SW480 (cell line): Measurements from ENCODE around the gene FNBP1L.
"Not testable (repeated sequence)": the region's sequence is repeated elsewhere in the genome, so short reads cannot be mapped to it uniquely, and the experiment has no call there.

Experiments
- DNase-seq: peaks from one replicate; pipeline ENCODE4 v3.0.0-alpha.2; 2016; ENCODE audit warnings: low spot score

FNBP1L gene

DNA sequence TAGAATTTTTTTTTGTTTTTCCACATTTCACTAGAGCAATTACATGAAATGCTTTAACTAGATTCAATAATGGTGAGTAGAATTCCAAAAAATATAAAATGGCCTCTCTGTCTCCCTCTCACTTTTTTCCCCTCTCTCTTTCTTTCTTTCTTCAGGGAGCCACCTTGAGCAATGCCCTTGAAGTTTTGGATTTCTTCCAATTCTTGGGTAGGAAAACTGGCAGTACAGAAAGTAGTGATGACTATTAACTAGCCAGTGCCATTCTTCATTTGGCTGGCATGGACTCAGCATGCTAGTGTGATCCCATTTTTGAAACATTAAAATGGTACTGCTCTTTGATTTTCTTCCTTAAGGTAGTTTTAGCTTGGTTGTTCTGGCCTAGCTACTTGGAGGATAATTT lies 4.5 kb upstream of the FNBP1L start:
- no peak for DNase-seq

DNA sequence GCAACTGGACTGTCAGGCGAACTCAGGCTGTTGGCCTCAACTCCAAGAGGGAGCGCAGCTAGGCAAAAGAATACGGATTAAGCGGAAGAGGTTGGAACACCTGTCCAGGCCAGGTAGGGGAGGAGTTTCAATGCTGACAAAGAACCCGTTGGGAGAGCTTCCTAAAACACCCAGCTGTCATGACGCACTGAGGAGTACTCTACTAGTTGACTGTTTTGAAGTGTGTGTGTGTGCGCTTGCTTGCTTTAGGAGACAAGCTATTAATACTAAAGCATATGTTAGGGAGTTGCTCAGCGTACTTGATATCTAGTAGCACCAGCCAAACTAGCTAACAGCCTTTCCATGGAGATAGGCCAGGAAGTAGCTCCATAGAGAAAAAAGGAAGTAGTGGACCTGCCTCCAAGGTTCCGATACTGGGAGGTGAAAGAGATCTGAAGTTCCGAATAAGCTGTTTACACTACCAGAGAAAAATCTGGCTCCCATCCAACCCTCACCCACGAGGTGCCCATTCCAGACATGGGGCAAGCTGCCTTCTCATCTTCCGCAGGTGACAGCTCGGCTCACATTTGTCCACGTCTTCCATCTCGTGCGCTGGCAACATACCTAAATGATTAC lies 974 bp upstream of the FNBP1L start:
- DNase-seq = peak; percentile 92

DNA sequence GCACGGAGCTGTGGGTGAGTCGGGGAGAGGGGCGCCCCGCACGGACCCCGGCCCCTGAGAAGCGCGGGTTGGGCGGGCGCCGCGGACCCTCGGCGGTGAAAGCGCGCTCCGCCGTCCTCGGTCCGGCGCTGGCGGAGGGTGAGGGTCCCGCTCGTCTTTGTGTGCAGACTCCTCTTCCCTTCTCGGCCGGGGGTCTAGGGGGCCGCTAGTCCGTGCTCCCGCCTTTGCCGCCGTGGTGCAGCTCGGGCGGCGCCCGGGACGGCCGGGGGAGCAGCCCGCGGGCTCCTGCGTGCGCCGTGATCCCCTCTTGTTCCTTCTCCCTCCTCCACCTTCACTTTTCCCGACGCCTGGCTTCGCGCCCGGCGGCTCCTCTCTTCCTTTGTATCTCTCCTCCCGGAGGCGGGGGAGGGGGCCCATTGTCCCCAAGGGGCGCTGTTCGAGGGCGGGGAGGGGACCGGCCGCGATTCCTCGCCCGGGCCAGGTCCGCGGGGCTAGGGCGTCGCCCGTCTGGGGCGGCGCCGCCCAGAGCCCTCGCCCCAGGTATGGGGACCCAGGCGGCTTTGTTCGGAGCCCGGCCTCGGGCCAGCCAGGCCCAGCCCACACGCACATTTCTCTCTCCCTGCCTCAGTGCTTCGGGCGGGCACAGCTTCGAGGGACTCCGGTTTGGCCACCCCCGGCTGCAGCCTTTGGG lies 519 bp downstream of the FNBP1L start:
- peak; percentile 32 for DNase-seq

DNA sequence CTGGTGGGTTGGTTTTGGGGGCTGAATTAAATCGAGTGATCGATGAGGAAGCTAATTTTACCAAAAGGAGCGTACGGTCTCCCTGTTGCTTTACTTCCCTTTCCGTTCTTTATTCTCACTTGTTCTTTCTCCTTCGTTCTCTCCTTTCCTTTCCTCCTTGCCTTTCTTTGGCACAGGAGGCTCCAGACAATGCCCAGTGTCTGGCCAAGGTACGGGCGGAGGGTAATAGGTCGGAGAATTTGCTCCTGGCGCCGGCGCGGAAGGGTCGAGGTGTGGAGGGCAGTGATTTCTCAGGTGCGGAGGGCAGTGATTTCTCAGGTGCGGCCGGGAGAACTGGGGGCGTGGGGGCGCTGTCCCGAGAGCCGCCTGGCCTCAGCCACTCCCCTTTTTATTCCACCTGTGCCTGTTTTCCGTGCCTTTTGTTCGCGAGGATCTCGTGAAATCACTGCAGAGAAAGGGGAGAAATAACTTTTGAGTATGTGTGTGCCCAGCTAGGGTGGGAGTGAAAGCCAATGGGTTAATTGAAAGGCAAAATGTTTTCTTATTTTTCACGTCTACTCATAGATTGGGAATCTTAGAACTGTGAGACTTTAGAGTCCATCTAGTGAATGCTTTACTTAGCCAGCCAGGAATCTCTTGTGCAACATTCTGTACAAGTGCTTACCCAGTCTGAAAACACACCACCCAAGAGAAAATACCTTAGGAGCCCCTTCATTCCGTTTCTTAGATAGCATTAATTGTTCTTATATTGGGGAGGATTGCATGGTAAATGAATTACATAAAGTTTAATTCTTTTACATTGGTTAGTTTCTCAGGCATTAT lies 1.3 kb downstream of the FNBP1L start:
- DNase-seq = peak; percentile 58

DNA sequence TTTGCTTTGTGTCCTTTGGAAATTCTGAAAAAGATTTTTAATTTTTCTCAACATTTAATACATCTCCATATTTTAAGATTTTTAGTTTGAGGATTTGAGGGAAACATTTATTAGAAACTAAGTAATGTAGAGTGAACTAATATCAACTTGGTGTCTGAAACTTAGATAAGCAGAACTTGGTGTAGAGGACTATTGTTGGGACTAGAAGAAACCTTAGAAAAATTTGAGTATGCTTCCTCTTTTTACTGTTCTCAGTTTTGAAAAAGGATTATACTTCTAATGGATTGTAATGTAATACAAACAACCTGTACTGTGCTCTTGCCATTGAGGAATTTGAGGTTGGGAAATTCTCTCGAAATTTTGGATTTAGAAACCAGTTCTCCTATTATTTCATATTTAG lies 2.4 kb downstream of the FNBP1L start:
- no peak for DNase-seq

DNA sequence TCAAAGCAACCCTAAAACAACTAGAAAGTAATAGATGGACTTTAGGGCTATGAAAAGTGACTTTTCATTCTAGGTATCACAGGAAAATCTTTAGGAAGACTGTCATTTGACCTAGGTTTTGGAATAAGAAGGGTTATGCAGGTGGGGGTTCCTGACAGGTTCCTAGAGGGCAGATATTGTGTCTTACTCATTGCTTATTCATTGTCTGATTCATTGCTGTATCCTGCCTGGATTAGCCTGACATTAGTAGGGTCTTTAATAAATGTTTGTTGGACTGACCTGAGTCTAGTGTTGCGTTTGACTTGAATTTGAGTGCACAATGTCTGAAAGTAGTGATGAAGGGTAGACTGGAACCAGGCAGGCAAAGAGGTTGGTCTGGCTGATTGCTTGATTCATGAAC lies 6.0 kb downstream of the FNBP1L start:
- no peak for DNase-seq

DNA sequence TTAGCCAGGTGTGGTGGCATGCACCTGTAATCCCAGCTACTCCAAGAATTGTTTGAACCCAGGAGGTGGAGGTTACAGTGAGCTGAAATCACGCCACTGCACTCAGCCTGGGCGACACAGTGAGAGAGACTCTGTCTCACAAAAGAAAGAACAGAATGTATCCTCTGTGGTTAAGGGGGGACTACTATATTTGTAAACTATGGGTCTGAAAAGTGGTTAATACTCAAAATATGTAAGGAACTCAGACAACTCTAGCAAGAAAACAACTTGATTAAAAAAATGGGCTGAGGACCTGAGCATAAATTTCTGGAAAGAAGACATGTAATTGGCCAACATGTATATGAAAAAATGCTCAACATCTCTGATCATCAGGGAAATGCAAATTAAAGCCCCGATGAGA lies 11.2 kb downstream of the FNBP1L start:
- DNase-seq = no peak

DNA sequence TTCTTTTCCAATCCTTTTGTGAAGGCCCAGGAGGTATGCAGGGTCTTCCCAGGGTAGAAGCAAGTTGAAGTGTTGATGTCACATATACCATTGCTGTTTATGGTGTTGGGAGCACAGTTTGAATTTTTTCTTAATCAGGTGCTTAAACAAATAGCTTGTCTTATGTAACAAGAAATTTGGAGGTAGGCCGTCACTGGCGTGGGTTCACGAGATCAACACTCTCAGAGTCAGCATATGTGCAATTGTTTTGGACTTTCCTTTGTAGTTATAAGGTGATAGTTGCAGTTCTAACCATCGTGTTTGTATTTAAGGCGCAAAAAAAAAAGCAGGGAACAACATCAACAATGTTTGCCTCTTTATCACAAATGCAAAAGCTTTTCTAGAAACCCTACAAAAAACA lies 13.3 kb downstream of the FNBP1L start:
- no peak for DNase-seq

DNA sequence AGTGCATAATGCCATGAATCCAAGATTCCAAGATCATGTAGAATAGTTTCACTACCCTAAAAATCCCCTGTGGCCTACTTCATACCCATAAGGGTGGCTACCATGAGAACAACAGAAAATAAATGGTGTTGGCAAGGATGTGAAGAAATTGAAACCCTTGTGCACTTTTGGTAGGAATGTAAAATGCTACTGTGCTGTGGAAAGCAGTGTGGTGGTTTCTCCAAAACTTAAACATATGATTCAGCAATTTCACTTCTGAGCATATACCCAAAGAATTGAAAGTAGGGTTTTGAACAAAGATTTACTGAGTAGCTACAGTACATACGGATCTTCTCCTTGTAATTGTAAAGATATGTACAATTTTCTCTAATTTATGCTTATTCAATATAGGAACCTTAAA lies 16.0 kb downstream of the FNBP1L start:
- no peak for DNase-seq

DNA sequence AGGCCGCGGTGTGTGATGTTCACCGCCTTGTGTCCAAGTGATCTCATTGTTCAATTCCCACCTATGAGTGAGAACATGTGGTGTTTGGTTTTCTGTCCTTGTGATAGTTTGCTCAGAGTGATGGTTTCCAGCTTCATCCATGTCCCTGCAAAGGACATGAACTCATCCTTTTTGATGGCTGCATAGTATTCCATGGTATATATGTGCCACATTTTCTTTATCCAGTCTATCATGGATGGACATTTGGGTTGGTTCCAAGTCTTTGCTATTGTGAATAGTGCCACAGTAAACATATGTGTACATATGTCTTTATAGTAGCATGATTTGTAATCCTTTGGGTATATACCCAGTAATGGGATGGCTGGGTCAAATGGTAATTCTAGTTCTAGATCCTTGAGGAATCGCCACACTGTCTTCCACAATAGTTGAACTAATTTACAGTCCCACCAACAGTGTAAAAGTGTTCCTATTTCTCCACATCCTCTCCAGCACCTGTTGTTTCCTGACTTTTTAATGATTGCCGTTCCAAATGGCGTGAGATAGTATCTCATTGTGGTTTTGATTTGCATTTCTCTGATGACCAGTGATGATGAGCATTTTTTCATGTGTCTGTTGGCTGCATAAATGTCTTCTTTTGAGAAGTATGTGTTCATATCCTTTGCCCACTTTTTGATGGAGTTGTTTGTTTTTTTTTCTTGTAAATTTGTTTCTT lies 17.6 kb downstream of the FNBP1L start:
- not testable (repeated sequence) for DNase-seq

DNA sequence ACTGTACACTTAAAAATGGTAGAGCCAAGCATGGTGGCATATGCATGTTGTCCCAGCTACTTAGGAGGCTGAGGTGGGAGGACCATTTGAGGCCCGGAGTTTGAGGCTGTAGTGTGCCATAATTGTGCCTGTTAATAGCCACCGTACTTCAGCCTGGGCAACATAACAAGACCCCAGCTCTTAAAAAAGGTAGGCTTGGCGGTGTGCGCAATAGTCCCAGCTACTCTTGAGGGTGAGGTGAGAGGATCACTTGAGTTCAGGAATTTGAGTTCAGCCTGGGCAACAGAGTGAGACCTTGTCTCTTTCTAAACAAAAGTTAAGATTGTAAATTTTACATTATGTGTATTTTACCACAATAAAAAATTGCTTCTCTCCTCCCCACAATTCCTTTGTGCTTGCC lies 19.7 kb downstream of the FNBP1L start:
- no peak for DNase-seq

DNA sequence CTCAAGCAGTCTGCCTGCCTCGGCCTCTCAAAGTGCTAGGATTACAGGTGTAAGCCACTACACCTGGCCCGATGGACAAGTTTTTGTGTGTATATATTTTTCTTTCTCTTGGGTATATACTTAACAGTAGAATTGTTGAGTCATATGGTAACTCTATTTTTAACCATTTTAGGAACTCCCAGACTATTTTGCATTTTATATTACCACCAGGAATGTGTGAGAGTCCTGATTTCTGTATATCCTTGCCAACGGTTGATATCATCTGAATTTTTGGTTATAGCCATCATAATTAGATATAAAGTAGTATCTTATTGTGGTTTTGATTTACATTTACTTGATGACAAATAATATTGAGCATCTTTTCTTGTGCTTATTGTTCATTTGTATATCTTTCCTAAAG lies 20.7 kb downstream of the FNBP1L start:
- no peak for DNase-seq

DNA sequence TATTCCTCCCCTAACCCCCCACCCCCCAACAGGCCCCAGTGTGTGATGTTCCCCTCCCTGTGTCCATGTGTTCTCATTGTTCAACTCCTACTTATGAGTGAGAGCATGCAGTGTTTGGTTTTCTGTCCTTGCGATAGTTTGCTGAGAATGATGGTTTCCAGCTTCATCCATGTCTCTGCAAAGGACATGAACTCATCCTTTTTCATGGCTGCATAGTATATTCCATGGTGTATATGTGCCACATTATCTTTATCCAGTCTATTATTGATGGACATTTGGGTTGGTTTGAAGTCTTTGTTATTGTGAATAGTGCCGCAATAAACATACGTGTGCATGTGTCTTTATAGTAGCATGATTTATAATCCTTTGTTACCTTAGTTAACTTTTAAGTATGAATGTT lies 21.3 kb downstream of the FNBP1L start:
- not testable (repeated sequence) for DNase-seq

DNA sequence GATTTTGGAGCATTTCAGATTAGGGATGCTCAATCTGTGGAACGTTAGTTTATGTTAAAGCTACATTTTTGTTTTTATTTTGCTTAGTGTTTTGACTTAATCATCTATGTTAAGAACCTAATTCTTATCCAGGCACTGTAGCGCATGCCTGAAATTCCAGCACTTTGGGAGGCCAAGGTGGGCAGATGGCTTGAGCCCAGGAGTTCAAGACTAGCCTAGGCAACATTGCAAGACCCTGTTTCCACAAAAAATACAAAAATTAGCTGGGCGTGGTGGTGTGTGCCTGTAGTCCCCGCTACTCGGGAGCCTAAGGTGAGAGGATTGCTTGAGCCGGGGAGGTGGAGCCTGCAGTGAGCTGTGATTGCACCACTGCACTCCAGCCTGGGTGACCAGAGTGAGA lies 23.4 kb downstream of the FNBP1L start:
- DNase-seq = no peak

DNA sequence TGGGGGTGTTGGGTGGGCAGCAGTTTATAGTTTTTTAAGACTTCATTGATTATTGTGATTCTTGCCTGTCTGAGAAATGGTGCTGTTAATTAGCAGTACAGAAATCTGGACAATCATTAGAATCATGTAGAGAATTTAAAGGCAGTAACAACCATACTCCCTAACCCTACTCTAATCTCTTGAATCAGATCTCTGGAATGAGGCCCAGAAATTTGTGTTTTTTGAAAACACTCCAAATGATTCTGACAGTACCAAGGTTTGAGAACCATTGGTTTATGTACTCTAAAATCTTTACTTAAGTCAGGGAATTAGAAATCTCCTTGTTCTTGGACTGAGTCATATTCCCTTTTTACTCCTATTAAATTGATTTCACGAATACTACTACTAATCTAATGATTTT lies 24.0 kb downstream of the FNBP1L start:
- DNase-seq = no peak

DNA sequence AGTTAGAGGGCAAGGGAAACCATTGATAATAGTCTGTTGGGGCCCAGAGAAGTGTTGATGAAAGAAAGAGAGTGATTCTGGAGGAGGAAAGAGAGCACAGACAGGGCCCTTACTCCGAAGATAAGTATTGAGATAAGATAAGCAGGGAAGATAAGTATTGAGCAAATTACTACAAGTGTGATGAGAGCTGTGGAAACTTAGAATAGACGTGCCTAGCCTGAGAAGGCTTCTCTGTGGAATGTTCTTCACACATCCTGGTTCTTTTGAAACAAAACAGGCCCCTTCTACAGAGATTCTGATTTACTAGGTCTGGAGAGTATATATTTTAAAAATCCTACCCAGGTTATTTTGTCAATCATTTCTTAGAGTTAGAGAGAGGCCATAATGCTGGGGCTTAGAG lies 26.4 kb downstream of the FNBP1L start:
- no peak for DNase-seq

DNA sequence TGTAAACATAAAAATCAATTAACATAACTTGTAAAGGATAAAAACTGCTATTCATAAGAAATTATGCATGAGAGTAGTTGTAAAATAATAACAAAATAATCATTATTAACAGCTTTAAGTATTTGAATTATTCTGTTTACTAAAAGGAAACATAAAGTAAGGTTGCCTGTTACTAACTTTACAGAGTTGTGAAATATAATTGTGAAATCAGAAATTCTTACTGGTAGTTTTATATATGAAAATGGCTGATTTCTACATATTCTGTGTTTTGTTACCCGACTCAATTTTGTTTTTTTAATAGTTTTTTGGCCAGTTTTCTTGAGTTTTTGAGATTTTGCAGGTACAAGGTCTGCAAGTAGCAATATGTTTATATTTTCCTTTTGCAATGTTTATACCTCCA lies 27.8 kb downstream of the FNBP1L start:
- DNase-seq = no peak

DNA sequence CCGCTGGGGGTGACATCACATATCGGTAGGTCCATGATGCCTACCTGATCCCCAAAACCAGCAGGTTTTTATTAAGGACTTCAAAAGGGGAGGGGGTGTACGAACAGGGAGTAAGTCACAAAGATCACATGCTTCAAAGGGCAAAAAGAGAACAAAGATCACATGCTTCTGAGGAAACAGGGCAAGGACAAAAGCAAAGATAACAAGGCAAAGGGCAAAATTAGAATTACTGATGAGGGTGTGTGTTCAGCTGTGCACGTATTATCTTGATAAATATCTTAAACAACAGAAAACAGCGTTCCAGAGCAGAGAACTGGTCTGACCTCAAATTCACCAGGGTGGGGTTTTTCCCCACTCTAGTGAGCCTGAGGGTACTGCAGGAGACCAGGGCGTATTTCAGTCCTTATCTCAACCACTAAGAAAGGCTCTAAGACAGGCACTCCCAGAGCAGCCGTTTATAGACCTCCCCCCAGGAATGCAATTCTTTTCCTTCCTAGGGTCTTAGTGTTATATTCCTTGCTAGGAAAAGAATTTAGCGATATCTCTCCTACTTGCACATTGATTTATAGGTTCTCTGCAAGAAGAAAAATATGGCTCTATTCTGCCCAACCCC lies 31.3 kb downstream of the FNBP1L start:
- DNase-seq = not testable (repeated sequence)

DNA sequence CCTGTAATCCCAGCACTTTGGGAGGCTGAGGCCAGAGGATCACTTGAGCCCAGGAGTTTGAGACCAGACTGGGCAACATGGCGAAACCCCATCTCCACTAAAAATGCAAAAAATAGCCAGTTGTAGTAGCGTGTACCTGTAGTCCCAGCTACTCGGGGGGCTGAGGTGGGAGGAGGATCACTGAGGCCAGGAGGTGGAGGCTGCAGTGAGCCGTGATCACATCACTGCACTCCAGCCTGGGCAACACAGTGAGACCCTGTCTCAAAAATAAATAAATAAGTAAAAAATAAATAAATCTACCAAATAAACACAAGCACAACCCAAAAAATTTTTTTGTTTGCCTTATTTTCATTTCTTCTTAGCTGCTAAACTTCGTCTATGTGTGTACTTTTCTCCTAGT lies 34.0 kb downstream of the FNBP1L start:
- not testable (repeated sequence) for DNase-seq

DNA sequence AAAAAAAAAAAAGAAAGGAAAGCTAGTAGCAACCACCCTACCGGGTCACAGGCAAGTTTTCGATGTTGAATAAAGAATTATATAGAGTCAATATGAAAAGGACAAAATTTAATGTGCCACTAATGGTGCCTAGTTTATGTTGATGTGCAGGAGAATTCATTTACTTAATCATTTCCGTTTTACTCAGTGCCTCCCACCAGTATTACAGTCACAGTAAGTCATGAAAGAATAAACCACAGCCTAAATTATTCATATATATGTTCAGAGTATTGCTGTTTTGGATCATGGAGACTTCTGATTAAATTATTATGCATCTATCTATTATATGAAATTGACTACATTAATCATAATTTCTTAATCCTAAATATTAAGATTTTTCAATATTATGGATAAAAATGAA lies 35.3 kb downstream of the FNBP1L start:
- DNase-seq = no peak

DNA sequence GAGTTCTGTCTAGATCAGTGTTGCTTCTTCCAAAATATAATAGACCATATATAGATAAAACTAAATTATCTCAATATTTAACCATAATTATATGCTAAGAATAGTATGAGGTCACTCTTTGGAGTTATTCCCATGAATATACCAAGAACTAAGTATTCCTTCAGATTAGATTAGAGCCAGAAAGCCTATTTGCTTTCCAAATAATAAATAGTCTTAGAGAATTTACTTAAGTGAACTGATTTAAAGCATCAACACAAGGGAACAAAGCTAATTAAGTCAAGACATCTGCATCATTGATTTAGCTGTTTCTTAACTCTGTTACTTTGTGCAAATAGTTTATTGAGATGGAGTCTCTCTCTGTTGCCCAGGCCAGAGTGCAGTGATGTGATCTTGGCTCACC lies 35.7 kb downstream of the FNBP1L start:
- no peak for DNase-seq

DNA sequence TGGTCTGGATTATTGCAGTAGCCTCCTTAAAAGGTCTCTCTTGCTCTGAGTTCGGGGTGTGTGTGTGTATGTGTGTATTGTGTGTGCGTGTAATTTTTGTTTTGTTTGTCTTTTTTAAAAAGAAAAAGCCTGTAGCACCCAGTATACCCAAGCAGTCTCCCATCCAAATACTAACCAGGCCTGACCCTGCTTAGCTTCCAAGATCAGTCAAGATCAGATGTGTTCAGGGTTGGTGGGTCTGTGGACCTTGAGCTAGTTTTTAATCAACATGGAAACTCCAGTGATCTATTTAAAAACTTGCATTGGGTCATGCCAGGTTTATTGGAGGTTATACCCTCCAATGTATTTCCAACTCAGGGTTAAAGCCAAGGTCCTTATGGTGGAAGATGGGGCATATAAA lies 40.3 kb downstream of the FNBP1L start:
- no peak for DNase-seq
